GM21390 (cell line): Measurements from ENCODE around the gene DOCK3.
"Not testable (repeated sequence)": the region's sequence is repeated elsewhere in the genome, so short reads cannot be mapped to it uniquely, and the experiment has no call there.

Experiments
- ATAC-seq: cut with Tn5 transposase; IDR thresholded peaks from one replicate; pipeline ENCODE4 v1.9.1; 2021; ENCODE audit not compliant: unreplicated experiment

The DOCK3 gene

GRCh38 chr3:50978586-50978985 lies 303.9 kb downstream of the DOCK3 start:
- ATAC-seq: not testable (repeated sequence)

DNA sequence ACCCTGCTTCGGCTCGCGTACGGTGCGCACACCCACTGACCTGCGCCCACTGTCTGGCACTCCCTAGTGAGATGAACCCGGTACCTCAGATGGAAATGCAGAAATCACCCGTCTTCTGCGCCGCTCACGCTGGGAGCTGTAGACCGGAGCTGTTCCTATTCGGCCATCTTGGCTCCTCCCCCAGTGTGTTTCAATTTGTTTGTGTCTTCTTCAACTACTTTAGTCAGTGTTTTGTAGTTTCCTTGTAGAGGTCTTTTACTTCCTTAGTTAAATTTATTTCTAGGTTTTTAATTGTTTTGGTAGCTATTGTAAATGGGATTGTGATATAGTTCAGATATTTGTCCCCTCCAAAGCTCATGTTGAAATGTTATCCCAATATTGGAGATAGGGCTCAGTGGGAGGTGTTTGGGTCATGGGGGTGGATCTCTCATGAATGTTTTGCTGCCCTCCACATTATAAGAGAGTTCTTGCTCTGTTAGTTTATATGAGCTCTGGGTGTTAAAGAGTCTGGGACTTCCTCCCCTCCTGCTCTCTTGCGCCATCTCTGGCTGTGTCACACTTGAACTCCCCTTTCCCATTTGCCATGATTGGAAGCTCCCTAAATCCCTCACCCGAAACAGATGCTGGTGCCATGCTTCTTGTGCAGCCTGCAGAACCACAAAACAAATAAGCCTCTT lies 304.4 kb downstream of the DOCK3 start:
- no peak for ATAC-seq

- no peak for ATAC-seq
These were observed 308.0 kb downstream of the DOCK3 start for GRCh38 chr3:50982540-50983325.

DNA sequence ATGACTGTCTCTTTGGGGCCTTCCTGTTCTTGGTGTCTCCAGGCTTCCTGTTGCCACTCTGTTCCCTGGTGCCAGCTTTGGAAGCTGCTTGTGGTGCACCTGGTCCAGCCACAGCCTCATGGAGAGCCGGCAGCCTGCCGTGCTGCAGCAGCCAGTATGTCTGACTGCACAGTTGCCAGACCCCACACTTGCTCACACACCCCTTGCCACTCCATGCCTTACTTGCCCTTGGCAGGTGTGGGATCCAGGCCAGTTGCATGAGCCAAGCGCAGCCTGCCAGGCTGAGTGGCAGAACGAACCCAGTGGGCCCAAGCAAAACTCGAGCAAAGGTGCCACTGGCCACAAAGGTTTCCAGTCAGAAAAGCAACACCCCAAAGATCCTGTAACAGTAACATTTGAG lies 309.2 kb downstream of the DOCK3 start:
- ATAC-seq: no peak

GRCh38 chr3:50985893-50986292 lies 311.2 kb downstream of the DOCK3 start:
- no peak for ATAC-seq

DNA sequence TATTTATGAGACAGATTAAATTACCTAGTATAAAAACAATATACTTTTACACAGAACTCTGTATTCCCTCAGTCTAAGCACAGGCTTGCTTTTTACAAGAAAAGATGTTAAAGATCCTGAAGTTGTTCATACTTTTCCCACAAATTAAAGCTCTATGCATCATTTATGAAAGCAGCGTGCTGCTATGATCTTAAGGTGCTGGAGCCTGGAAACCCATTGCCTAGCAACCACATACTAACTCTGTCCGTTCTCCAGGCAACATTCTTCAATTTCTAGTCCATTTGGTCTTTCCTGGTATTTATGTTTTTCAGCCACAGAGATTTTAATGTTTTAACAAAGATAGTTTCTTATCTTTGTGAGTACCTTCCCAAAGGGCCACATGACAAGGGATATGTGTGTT lies 312.0 kb downstream of the DOCK3 start:
- no peak for ATAC-seq

DNA sequence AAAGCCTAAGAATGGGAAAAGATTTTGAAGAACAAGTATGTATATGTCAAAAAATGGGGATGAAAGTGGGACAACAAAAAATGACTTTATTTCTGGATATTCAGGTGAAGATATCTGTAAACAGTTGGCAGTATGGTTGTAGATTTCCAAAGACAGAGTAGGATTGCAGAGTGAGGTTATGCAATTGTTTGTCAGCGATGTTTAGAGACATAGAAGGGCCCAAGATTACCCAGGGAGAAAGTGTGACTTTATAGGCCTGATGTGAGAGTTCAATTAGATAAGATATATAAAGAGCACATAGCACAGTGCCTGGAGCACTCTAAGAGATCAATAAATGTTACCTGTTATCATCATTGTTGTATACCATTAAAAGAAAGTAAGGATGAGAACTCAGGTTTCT lies 319.8 kb downstream of the DOCK3 start:
- ATAC-seq: no peak

GRCh38 chr3:50995085-50995824 lies 320.5 kb downstream of the DOCK3 start:
- no peak for ATAC-seq

DNA sequence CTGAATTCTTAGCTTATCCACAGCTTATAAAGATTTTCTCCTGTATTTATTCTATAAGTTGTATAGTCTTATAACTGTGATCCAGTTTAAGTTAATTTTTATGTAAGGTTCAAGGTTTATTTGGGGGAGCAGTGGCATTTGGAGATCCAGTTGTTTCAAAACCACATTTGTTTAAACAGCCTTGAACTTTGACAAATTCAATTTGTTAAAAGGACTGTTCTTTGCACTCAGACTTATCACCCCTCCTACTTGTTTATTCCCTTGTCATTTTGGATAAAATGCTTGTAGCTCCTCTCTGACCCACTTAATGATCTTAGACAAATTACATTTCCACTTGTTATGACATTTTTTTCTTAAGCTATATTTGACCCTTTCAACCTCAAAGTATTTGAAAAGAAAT lies 327.8 kb downstream of the DOCK3 start:
- ATAC-seq: no peak

DNA sequence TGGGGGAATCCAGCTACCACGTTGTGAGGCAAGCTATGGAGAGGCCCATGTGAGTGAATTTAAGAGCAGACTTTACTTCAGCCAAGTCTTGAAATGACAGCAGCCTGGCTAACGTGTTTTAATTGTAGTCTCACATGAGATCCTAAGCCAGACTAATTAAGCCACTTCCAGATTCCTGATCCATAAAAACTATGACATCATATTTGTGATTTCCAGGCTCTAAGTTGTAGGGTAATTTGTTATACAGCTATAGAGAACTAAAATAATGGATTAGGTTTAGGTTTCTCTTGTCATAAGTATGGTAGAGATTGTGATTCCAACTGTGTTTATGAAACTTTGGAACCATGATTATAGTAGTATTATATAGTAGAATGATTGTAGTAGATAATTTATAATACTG lies 329.5 kb downstream of the DOCK3 start:
- no peak for ATAC-seq

DNA sequence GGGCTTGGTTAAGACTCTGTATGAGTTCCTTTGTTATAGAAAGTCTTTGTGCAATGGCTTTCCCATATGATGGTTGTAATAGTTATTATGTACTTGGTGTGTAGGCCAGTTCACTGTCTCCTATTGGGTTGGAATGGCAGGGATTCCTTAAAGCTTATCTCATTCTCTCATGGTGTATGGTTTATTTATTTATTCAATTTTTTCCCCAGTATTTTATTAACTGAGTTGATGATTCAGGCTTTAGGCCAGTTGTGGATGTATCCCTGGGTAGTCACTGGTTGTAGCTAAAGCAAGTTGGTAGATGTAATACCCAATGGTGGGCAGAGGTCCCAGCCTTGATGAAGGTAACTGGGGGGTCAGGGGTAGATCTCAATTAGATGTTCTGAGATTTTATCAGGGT lies 349.4 kb downstream of the DOCK3 start:
- ATAC-seq: no peak

GRCh38 chr3:51024765-51025632 lies 350.3 kb downstream of the DOCK3 start:
- no peak for ATAC-seq

DNA sequence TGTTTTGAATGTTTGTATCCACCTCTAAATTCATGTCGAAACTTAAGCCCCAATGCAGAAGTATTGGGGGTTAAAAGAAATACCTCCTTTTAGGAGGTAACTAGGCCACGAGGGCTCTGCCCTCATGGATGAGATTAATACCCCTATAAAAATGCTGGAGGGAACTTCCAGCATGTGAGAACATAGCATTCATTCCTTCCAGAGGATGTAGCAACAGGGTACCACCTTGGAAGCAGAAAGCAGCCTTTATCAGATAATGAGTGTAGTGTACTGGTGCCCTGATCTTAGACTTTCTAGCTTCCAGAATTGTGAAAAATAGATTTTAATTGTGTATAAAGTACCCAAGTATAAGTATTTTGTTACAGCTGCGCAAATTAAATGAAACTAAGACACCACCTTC lies 356.9 kb downstream of the DOCK3 start:
- ATAC-seq: no peak

DNA sequence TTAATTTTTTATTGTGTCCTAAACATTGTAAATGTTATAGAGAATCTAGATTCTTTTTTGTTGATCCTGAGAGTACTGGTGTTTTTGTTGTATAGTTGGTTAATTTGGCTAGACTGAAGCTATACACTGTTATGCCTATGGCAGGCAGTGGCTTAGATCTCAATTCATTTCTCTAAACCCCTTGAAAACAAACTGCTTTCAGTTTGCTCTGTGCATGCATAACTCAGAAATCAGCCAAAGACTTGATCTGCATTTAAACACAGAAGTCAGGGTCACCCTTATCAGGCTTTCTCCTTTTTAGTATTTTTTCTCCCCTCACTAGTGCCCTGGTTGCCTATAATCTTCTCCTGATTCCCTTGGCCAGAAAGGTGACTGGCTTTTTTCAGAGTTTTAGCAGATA lies 360.9 kb downstream of the DOCK3 start:
- no peak for ATAC-seq

DNA sequence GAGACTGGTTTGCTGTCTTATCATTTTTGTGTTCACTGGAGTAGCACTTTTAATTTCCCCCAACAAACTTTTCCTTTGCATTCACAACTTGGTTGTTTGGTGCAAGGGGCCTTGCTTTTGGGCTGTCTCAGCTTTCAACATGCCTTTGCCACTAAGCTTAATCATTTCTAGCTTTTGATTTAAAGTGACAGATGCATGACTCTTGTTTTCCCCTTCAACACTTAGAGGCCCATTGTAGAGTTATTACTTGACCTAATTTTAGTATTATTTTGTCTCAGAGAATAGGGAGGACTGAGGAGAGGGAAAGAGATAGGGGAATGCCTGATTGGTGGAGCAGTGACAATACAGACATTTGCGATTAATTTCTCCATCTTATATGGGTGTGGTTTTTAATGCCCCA lies 370.3 kb downstream of the DOCK3 start:
- ATAC-seq: no peak

DNA sequence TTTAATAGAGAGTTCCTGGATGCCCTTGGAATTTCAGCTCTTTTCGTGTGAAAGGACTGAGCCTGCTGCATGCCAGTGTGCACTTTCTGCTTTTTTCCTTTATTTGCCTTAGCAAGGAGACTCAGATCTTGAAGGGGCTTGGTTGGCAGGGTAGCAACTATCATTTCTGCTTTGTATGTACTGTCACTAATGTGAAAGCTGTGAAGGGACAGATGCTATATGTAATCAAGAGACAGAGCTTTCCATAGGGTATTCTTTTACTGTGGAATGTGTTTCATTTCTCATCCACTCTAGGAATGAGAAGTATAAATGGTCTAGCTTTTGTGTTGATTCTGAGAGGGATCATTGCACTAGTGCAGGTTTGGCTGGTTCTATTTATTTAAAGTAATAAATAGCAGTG lies 377.8 kb downstream of the DOCK3 start:
- ATAC-seq: no peak

GRCh38 chr3:51057121-51057520 lies 382.4 kb downstream of the DOCK3 start:
- ATAC-seq: no peak

DNA sequence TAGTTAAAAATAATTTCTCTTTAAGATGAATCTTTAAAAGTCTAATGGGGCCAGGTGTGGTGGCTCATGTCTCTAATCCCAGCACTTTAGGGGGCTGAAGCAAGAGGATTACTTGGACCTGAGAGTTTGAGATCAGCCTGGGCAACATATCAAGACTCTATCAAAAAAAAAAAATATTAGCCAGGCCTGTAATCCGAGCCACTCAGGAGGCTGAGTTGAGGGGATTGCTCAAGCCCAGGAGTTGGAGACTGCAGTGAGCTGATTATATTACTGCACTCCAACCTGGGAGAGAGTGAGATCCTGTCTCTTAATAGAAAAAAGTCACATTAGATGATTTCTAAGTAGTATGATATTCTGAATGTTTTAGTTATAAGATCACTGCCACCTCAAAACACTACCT lies 388.3 kb downstream of the DOCK3 start:
- ATAC-seq: no peak

DNA sequence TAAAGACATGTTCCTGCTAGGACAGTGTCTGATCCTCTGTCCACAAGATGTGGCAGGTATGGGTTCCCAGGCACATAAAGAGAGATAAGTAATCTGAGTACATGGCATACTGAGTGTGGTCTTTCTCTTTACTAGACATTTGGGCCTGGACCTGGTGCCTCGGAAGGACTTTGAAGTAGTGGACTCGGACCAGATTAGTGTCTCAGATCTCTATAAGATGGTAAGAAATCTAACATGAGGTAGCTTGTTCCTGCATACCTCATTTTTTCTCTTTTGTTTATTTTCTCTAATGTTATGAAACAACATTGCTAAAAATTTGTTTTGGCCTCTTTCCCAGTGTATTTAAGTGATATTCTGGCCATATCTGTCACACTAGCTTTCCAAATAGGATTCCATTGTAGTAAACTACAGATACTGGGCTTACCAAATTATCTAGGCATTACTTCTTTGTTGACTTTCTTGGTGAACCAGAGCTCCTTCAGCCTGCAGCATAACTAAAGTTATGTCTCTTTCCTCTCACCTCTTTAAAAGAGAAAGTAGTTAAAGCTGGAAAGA lies 400.6 kb downstream of the DOCK3 start:
- no peak for ATAC-seq

GRCh38 chr3:51082363-51082762 lies 407.6 kb downstream of the DOCK3 start:
- no peak for ATAC-seq

- ATAC-seq: no peak
These were observed 408.8 kb downstream of the DOCK3 start for GRCh38 chr3:51083490-51083889.
